CD8-positive, alpha-beta memory T cell (primary cell): ENCODE results near the gene CACNB4. TPM values are rescaled to one million over a fixed set of nuclear protein-coding genes. Genes with fewer than 3 reads are reported as not detected.
A peak's percentile ranks its signal among the peaks of the same experiment; 100 is the strongest.

Source experiments
- CTCF ChIA-PET: fragments of 350-600 bp; sonication (Branson Sonifier 250); formaldehyde crosslinking; loops from one replicate; lab custom pipeline; 2021; ENCODE audit warnings: antibody characterized with exemption; lab: Charles Lee
- POLR2A ChIA-PET: fragments of 350-600 bp; sonication (Branson Sonifier 250); formaldehyde crosslinking; loops from one replicate; lab custom pipeline; 2021; ENCODE audit warnings: antibody characterized with exemption; lab: Charles Lee
- DNase-seq, 5 donors: peaks; one replicate each; pipeline versions ENCODE4 v3.0.0 to v3.0.0-alpha.2; 2020 to 2022; ENCODE audit warnings: mixed read lengths in 1 of 5
- H3K27ac ChIP-seq: one replicate; pipeline ENCODE4 v1.7.0; 2013; ENCODE audit warnings: low read depth, mild to moderate bottlenecking, low read length, moderate library complexity
- H3K27me3 ChIP-seq: 2 replicates; pipeline ENCODE4 v1.7.0; 2013; ENCODE audit warnings: low read length, mild to moderate bottlenecking; ENCODE audit not compliant: insufficient read depth, poor library complexity, severe bottlenecking
- H3K36me3 ChIP-seq: 2 replicates; pipeline ENCODE4 v1.7.0; 2013; ENCODE audit warnings: mild to moderate bottlenecking, low read length, moderate library complexity; ENCODE audit not compliant: insufficient read depth
- H3K4me1 ChIP-seq: 2 replicates; pipeline ENCODE4 v1.7.0; 2013; ENCODE audit warnings: mild to moderate bottlenecking, low read length, moderate library complexity; ENCODE audit not compliant: insufficient read depth
- H3K4me3 ChIP-seq: 2 replicates; pipeline ENCODE4 v1.7.0; 2013; ENCODE audit warnings: mild to moderate bottlenecking, low read length
- H3K9me3 ChIP-seq: 2 replicates; pipeline ENCODE4 v1.7.0; 2013; ENCODE audit warnings: mild to moderate bottlenecking, low read length
- H3K27ac Mint-ChIP-seq, 8 donors: one replicate each; pipeline ENCODE4 v1.8.0; 2020 to 2021; ENCODE audit warnings: mixed read lengths in 8 of 8, mild to moderate bottlenecking in 6 of 8, inconsistent platforms in 3 of 8, moderate library complexity in 3 of 8
- H3K27me3 Mint-ChIP-seq, 2 donors: one replicate each; pipeline ENCODE4 v1.8.0; 2020 to 2021; ENCODE audit warnings: mixed read lengths in 2 of 2, mild to moderate bottlenecking in 1 of 2, moderate library complexity in 1 of 2
- H3K36me3 Mint-ChIP-seq, 3 donors: one replicate each; pipeline ENCODE4 v1.8.0; 2020 to 2021; ENCODE audit warnings: mixed read lengths in 3 of 3, inconsistent platforms in 1 of 3, mild to moderate bottlenecking in 1 of 3
- H3K4me1 Mint-ChIP-seq, 3 donors: one replicate each; pipeline ENCODE4 v1.8.0; 2020 to 2021; ENCODE audit warnings: mixed read lengths in 3 of 3, inconsistent platforms in 1 of 3, mild to moderate bottlenecking in 1 of 3
- H3K4me3 Mint-ChIP-seq, 7 donors: one replicate each; pipeline ENCODE4 v1.8.0; 2020 to 2021; ENCODE audit warnings: mixed read lengths in 7 of 7, mild to moderate bottlenecking in 6 of 7, moderate library complexity in 4 of 7, inconsistent platforms in 2 of 7
- H3K9me3 Mint-ChIP-seq, 5 donors: one replicate each; pipeline ENCODE4 v1.8.0; 2020 to 2022; ENCODE audit warnings: mixed read lengths in 5 of 5, mild to moderate bottlenecking in 3 of 5, moderate library complexity in 2 of 5, inconsistent platforms in 1 of 5
- polyA plus RNA-seq: library from polyadenylated mRNA; unstranded; fragments of 300-500 nt; fragmentation: Illumina TruSeq; gene quantifications from one replicate; pipeline ENCODE4 v1.2.3, GENCODE V29; 2021
- total RNA-seq, 2 experiments: library from RNA; stranded (reverse); gene quantifications; one replicate each; pipeline ENCODE4 v1.2.3, GENCODE V29; 2021

Gene CACNB4
- total and polyA plus RNA-seq, 3 experiments from 2014 or later = 0.18 to 0.20 TPM; not detected in 1

DNA sequence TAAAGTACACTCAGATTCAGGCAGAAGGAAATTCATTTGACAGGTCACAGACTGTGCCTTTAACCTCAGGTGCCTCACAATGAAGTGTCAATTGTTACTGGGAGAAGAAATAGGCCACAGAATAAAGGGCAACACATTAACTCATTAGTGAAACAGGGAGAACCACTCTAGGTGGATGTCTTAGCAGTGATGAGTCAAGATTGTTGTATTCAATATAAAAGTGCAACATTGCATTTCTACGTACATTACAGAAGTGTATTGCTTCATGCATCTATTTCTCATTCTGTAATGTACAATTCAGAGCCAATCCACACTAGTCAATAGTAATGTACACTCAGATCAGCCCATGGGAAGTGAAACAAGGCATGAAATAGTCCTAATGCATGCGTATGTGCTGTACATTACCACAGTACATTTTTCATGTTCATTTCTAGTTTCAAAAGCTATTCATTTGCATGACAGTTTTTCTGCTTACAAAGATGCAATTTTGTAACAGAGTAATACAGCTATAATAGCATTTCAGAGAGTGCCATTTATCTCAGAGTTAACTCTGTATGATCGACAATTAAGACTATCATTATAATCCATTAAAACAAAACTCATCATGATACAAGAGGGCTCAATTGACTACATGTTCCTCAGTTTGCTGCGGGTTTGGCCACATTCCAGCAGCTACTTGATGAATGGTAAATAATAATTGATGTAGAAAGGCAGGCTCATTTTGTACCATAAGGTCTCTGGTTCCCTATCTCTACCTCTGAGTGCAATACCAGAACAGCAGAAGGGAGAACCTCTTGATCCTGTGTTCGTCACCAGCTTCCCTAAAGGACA lies 258.4 kb downstream of the CACNB4 start:
- no peak overlapping the region for H3K27ac ChIP-seq
- no peaks in the 10 kb centered on the region for H3K27me3 ChIP-seq
- no peaks in the 10 kb centered on the region for H3K4me1 ChIP-seq
- H3K36me3 Mint-ChIP-seq = peaks cover 0 to 1% (median 0%) of the 10 kb centered on the region in 3 donors
- no peak overlapping the region for H3K4me3 Mint-ChIP-seq
- CTCF ChIA-PET = interaction anchor here (1.8 kb wide), 1 partner anchor 10 kb away, joined by 4 read pairs; no protein-coding TSS in a partner anchor
- H3K27me3 Mint-ChIP-seq = peaks cover 4 to 14% of the 10 kb centered on the region in 2 donors
- no peak overlapping the region for H3K4me3 ChIP-seq
- no peaks in the 10 kb centered on the region for H3K36me3 ChIP-seq
- POLR2A ChIA-PET = no interaction called here
- H3K27ac Mint-ChIP-seq = peak overlapping the region in 1 of 8 donors; percentile 55
- H3K9me3 Mint-ChIP-seq = no peaks in the 10 kb centered on the region
- H3K4me1 Mint-ChIP-seq = no peaks in the 10 kb centered on the region
- no peaks in the 10 kb centered on the region for H3K9me3 ChIP-seq
- DNase-seq = no peak

- H3K27me3 ChIP-seq = no peaks in the 10 kb centered on the region
- no peak overlapping the region for H3K4me3 ChIP-seq
- no peak overlapping the region for H3K27ac ChIP-seq
- Mint-ChIP-seq H3K27ac (no peak overlapping the region), H3K36me3 (peaks cover 0 to 1% (median 0%) of the 10 kb centered on the region in 3 donors), H3K9me3 (no peaks in the 10 kb centered on the region), H3K27me3 (peaks cover 4 to 9% of the 10 kb centered on the region in 2 donors), H3K4me3 (no peak overlapping the region), H3K4me1 (no peaks in the 10 kb centered on the region)
- POLR2A ChIA-PET = no interaction called here
- H3K36me3 ChIP-seq = no peaks in the 10 kb centered on the region
- CTCF ChIA-PET = no interaction called here
- no peaks in the 10 kb centered on the region for H3K4me1 ChIP-seq
- DNase-seq = no peak
- no peaks in the 10 kb centered on the region for H3K9me3 ChIP-seq
These were observed 260.9 kb downstream of the CACNB4 start for GRCh38 chr2:151837926-151838325.

DNA sequence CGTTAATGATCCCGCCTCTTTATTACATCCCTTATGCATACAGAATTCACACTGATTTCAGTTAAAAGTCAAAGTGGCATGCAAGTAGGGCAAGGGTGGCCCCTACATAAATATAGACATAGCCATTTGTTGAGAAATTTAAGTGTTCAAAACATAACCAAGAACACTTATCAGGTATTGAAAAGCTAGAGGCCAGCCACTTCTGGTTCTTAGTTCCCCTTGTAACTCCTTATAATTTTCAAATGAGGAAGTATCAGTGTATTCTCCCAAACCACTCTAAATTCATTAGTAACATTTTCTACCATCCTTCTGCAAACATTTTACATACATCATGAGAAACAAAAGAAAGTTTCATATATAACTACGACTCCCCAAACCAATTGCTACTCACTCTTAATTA lies 264.9 kb downstream of the CACNB4 start:
- Mint-ChIP-seq H3K9me3 (no peaks in the 10 kb centered on the region), H3K4me1 (peaks cover under 1 to 3% (median 1%) of the 10 kb centered on the region in 3 donors), H3K27ac (no peak overlapping the region), H3K4me3 (no peak overlapping the region), H3K27me3 (peaks cover 0 to 3% of the 10 kb centered on the region in 2 donors), H3K36me3 (no peaks in the 10 kb centered on the region)
- H3K27ac ChIP-seq = no peak overlapping the region
- no peak overlapping the region for H3K4me3 ChIP-seq
- no peak for DNase-seq
- CTCF ChIA-PET = interaction anchor here (0.6 kb wide), 1 partner anchor 129 kb away, joined by 3 read pairs; no protein-coding TSS in a partner anchor
- POLR2A ChIA-PET = no interaction called here
- peaks cover 1% of the 10 kb centered on the region for H3K4me1 ChIP-seq
- H3K27me3 ChIP-seq = no peaks in the 10 kb centered on the region
- no peaks in the 10 kb centered on the region for H3K9me3 ChIP-seq
- H3K36me3 ChIP-seq = no peaks in the 10 kb centered on the region

- ChIA-PET CTCF (interaction anchor here (1.3 kb wide), 1 partner anchor 10 kb away, joined by 4 read pairs; no protein-coding TSS in a partner anchor), POLR2A (no interaction called here)
- Histone ChIP-seq H3K9me3 (no peaks in the 10 kb centered on the region), H3K4me1 (peaks cover 14% of the 10 kb centered on the region), H3K4me3 (no peak overlapping the region), H3K36me3 (no peaks in the 10 kb centered on the region), H3K27me3 (no peaks in the 10 kb centered on the region), H3K27ac (no peak overlapping the region)
- DNase-seq = no peak
- Mint-ChIP-seq H3K27me3 (peaks cover 0 to 3% of the 10 kb centered on the region in 2 donors), H3K4me1 (peaks cover 24 to 27% (median 25%) of the 10 kb centered on the region in 3 donors), H3K4me3 (peak overlapping the region in 1 of 7 donors; percentile 18), H3K9me3 (no peaks in the 10 kb centered on the region), H3K27ac (no peak overlapping the region), H3K36me3 (peaks cover 0 to 9% (median 0%) of the 10 kb centered on the region in 3 donors)
These were observed 267.9 kb downstream of the CACNB4 start for GRCh38 chr2:151830961-151831360.

DNA sequence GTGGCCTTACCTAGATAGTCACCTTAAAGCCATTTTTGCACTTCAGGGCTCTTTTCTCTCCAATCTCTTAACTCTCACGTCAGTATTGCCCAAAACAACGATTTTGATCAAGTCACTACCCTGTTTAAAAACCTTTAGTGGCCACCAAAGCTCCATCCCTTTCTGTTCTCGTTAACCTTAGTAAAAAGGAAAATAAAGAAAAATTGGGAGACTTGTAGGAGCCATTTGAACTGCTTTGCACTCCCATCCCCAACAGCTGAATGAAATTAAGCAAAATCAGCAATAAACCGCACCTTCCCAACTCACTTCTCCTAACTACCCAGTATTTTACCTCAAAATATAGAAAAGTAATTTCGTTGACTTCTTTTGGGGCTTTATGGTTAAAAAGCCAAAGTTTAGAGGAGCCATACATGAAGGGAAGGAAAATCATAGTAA lies 269.9 kb downstream of the CACNB4 start:
- no peaks in the 10 kb centered on the region for H3K36me3 ChIP-seq
- Mint-ChIP-seq H3K4me3 (peak overlapping the region; percentile 82 to 93 (median 87)), H3K27me3 (peaks cover 0 to 3% of the 10 kb centered on the region in 2 donors), H3K27ac (peak overlapping the region; percentile 78 to 95 (median 90)), H3K4me1 (peaks cover 41 to 46% (median 46%) of the 10 kb centered on the region in 3 donors), H3K9me3 (no peaks in the 10 kb centered on the region), H3K36me3 (peaks cover 0 to 9% (median 0%) of the 10 kb centered on the region in 3 donors)
- DNase-seq = no peak
- peak overlapping the region; percentile 63 for H3K4me3 ChIP-seq
- CTCF ChIA-PET = interaction anchor here (0.9 to 1.4 kb wide), 2 partner anchors 21 to 196 kb away, joined by 3 to 5 read pairs; no protein-coding TSS in a partner anchor
- H3K27me3 ChIP-seq = no peaks in the 10 kb centered on the region
- H3K27ac ChIP-seq = peak overlapping the region; percentile 52
- POLR2A ChIA-PET = no interaction called here
- H3K4me1 ChIP-seq = peaks cover 26% of the 10 kb centered on the region
- H3K9me3 ChIP-seq = no peaks in the 10 kb centered on the region

DNA sequence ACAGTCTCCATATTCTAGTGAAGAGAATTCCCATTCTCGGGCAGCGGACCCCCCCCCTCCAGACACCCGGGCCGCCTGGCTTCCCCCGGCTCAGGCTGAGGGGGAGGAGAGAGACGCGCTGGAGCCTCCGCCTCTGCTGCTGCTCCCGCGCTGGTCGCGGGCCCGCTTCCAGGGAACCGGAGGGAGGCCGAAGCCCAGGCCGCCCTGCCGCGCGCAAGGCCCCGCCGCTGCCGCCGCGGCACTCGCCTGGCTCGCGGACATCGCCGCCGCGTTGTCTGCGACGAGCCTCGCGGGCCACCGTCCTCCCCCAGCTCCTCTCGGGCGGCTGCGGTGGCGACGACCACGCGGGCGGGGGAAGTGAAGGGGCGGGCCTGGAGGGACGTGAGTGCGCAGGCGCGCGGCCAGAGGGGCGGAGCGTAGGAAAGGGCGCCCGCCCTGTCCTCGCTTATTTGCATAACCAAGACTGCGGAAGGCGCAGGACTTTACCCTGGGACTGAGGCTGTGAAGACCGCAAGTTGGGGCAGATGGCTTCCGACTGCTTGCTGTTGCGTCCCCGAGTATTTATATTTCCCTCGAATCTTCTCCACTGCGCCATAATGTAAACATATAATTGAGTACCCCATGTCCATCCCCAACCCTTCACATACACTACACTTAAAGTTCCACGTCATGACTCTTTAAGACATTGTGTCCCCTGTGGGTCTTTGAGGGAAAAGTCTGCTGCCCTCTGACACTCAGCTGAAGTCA lies 270.5 kb downstream of the CACNB4 start, which contains the start of gene ARL5A:
Gene ARL5A (minus strand): TSS at position 279 of the 747 bp plus-strand sequence. CDS start 245 bp downstream, at position 34.
- Mint-ChIP-seq H3K27me3 (peaks cover 0 to 3% of the 10 kb centered on the region in 2 donors), H3K27ac (peak within 1 kb of the TSS; percentile 78 to 95 (median 92)), H3K4me1 (peaks cover 47 to 52% (median 51%) of the 10 kb centered on the region in 3 donors), H3K4me3 (peak within 1 kb of the TSS; percentile 82 to 97 (median 88)), H3K36me3 (peaks cover 0 to 9% (median 0%) of the 10 kb centered on the region in 3 donors), H3K9me3 (no peaks in the 10 kb centered on the region)
- CTCF ChIA-PET = interaction anchor here (0.9 to 1.4 kb wide), 3 partner anchors 20 to 213 kb away, joined by 3 to 5 read pairs (median 4); no protein-coding TSS in a partner anchor
- no peaks in the 10 kb centered on the region for H3K9me3 ChIP-seq
- no peaks in the 10 kb centered on the region for H3K27me3 ChIP-seq
- POLR2A ChIA-PET = interaction anchor here (0.7 to 1.5 kb wide), 3 partner anchors 9 to 191 kb away, joined by 3 to 5 read pairs (median 4); no protein-coding TSS in a partner anchor
- no peaks in the 10 kb centered on the region for H3K36me3 ChIP-seq
- peak; percentile 92 to 96 (median 96) for DNase-seq
- peaks cover 32% of the 10 kb centered on the region for H3K4me1 ChIP-seq
- H3K4me3 ChIP-seq = peak within 1 kb of the TSS; percentile 63
- peak within 1 kb of the TSS; percentile 52 for H3K27ac ChIP-seq

- Mint-ChIP-seq H3K4me3 (peak overlapping the region; percentile 82 to 97 (median 88)), H3K36me3 (peaks cover 0 to 11% (median 0%) of the 10 kb centered on the region in 3 donors), H3K4me1 (peaks cover 53 to 58% (median 58%) of the 10 kb centered on the region in 3 donors), H3K27me3 (peaks cover 0 to 3% of the 10 kb centered on the region in 2 donors), H3K9me3 (no peaks in the 10 kb centered on the region), H3K27ac (peak overlapping the region; percentile 78 to 95 (median 92))
- ChIA-PET POLR2A (interaction anchor here (0.7 to 1.5 kb wide), 3 partner anchors 8 to 190 kb away, joined by 3 to 5 read pairs (median 4); no protein-coding TSS in a partner anchor), CTCF (interaction anchor here (0.9 to 1.4 kb wide), 3 partner anchors 20 to 212 kb away, joined by 3 to 5 read pairs (median 4); no protein-coding TSS in a partner anchor)
- Histone ChIP-seq H3K9me3 (no peaks in the 10 kb centered on the region), H3K4me3 (peak overlapping the region; percentile 63), H3K4me1 (peaks cover 33% of the 10 kb centered on the region), H3K27ac (peak overlapping the region; percentile 52), H3K36me3 (no peaks in the 10 kb centered on the region), H3K27me3 (no peaks in the 10 kb centered on the region)
- peak in 3 of 5 donors; percentile 1 to 52 (median 23) for DNase-seq
These were observed 271.2 kb downstream of the CACNB4 start for GRCh38 chr2:151827564-151828142.
